Measurements from ENCODE around the gene HK3.

Gene HK3

GRCh38 chr5:176899296-176899891, at the start of gene HK3:
Gene HK3 (minus strand): TSS chr5:176899346. CDS start chr5:176896159, 3,187 bp downstream.
- DNase-seq = no peak

GRCh38 chr5:176948458-176948857, 49.3 kb upstream of the HK3 start:
- DNase-seq = no peak

- no peak for DNase-seq
These were observed 48.7 kb upstream of the HK3 start for GRCh38 chr5:176947847-176948246.

GRCh38 chr5:176944268-176944667, 45.1 kb upstream of the HK3 start:
- no peak for DNase-seq

GRCh38 chr5:176943816-176944215, 44.7 kb upstream of the HK3 start:
- DNase-seq = no peak

- DNase-seq = no peak
These were observed 42.8 kb upstream of the HK3 start for GRCh38 chr5:176941951-176942350.

GRCh38 chr5:176938472-176938871, 39.3 kb upstream of the HK3 start:
- DNase-seq = no peak

GRCh38 chr5:176935017-176935416, 35.9 kb upstream of the HK3 start:
- no peak for DNase-seq

- no peak for DNase-seq
These were observed 35.3 kb upstream of the HK3 start for GRCh38 chr5:176934309-176934930.

GRCh38 chr5:176929654-176930053, 30.5 kb upstream of the HK3 start:
- DNase-seq = no peak

- no peak for DNase-seq
These were observed 28.4 kb upstream of the HK3 start for GRCh38 chr5:176927562-176927961.

GRCh38 chr5:176922817-176923216, 23.7 kb upstream of the HK3 start:
- DNase-seq = no peak

GRCh38 chr5:176921714-176922113, 22.6 kb upstream of the HK3 start:
- DNase-seq = no peak

GRCh38 chr5:176918613-176919012, 19.5 kb upstream of the HK3 start:
- no peak for DNase-seq

- no peak for DNase-seq
These were observed 17.2 kb upstream of the HK3 start for GRCh38 chr5:176916337-176916736.

- no peak for DNase-seq
These were observed 16.8 kb upstream of the HK3 start for GRCh38 chr5:176915906-176916305.

- DNase-seq = no peak
These were observed 13.0 kb upstream of the HK3 start for GRCh38 chr5:176912115-176912514.

- no peak for DNase-seq
These were observed 9.7 kb upstream of the HK3 start for GRCh38 chr5:176908675-176909368.

GRCh38 chr5:176906796-176907195, 7.7 kb upstream of the HK3 start:
- no peak for DNase-seq

- DNase-seq = no peak
These were observed 7.0 kb upstream of the HK3 start for GRCh38 chr5:176906126-176906525.

GRCh38 chr5:176904276-176904675, 5.1 kb upstream of the HK3 start:
- DNase-seq = no peak

GRCh38 chr5:176902911-176903664, 3.9 kb upstream of the HK3 start:
- no peak for DNase-seq

GRCh38 chr5:176902102-176902814, 3.1 kb upstream of the HK3 start:
- no peak for DNase-seq
